A673 (cell line): ENCODE data around the gene TAS2R38. TPM values are rescaled to one million over a fixed set of nuclear protein-coding genes. Genes with fewer than 3 reads are reported as not detected.
"Not testable (repeated sequence)": the region's sequence is repeated elsewhere in the genome, so short reads cannot be mapped to it uniquely, and the experiment has no call there.

Source experiments
- BruUV-seq: library from RNA; stranded (reverse); fragments of 400-500 nt; replicated peaks from 2 replicates; lab custom pipeline; 2021; lab: Mats Ljungman, UMichigan
- CTCF ChIA-PET: fragments of 300-600 bp; sonication (Branson Sonifier 250); formaldehyde crosslinking; loops from one replicate; lab custom pipeline; 2022; ENCODE audit warnings: antibody characterized with exemption; lab: Charles Lee
- POLR2A ChIA-PET: fragments of 300-600 bp; sonication (Branson Sonifier 250); formaldehyde crosslinking; loops from one replicate; lab custom pipeline; 2022; ENCODE audit warnings: antibody characterized with exemption; ENCODE audit not compliant: low non-redundant PET; lab: Charles Lee
- DNase-seq: peaks from one replicate; pipeline ENCODE4 v3.0.0-alpha.2; 2015; ENCODE audit warnings: low spot score
- H3K27ac ChIP-seq: fragments of 200-600 bp; sonication (generic); 2 replicates; pipeline ENCODE4 v1.5.1; 2016; ENCODE audit warnings: mixed run types, low read depth, mild to moderate bottlenecking, mixed read lengths, antibody characterized with exemption, low read length; ENCODE audit not compliant: poor library complexity, severe bottlenecking
- H3K27me3 ChIP-seq: fragments of 200-600 bp; sonication (generic); replicated peaks from 2 replicates; pipeline ENCODE4 v1.6.1; 2017; ENCODE audit warnings: mixed run types, low read depth, mild to moderate bottlenecking, mixed read lengths, antibody characterized with exemption, low read length; ENCODE audit not compliant: insufficient read depth, poor library complexity
- H3K36me3 ChIP-seq: fragments of 200-600 bp; sonication (generic); 2 replicates; pipeline ENCODE4 v1.6.1; 2016; ENCODE audit warnings: mixed run types, mild to moderate bottlenecking, mixed read lengths, antibody characterized with exemption, low read length; ENCODE audit not compliant: insufficient read depth, poor library complexity, severe bottlenecking
- H3K4me1 ChIP-seq: fragments of 200-600 bp; sonication (generic); 2 replicates; pipeline ENCODE4 v1.6.1; 2017; ENCODE audit warnings: mixed run types, mild to moderate bottlenecking, mixed read lengths, antibody characterized with exemption, low read length; ENCODE audit not compliant: insufficient read depth, poor library complexity, severe bottlenecking
- H3K4me3 ChIP-seq: fragments of 200-600 bp; sonication (generic); 2 replicates; pipeline ENCODE4 v1.5.1; 2016; ENCODE audit warnings: low read depth, mixed run types, mild to moderate bottlenecking, mixed read lengths, low read length; ENCODE audit not compliant: poor library complexity, severe bottlenecking
- H3K9me3 ChIP-seq: fragments of 200-600 bp; sonication (generic); 2 replicates; pipeline ENCODE4 v1.6.1; 2016; ENCODE audit warnings: mixed run types, low read depth, mild to moderate bottlenecking, mixed read lengths, antibody characterized with exemption, low read length; ENCODE audit not compliant: poor library complexity, severe bottlenecking
- EZH2 ChIP-seq: fragments of 200-600 bp; sonication (generic); IDR thresholded peaks from 2 replicates; pipeline ENCODE4 v1.6.1; 2017; ENCODE audit warnings: borderline replicate concordance, low read depth, mild to moderate bottlenecking, mixed read lengths, antibody characterized with exemption, low read length; ENCODE audit not compliant: poor library complexity, severe bottlenecking
- intact Hi-C: fragments of 100-400 bp; cut with micrococcal nuclease; formaldehyde crosslinking; loops from one replicate; pipeline ENCODE4 v1.10.0; 2022; ENCODE audit not compliant: unreplicated experiment
- total RNA-seq: library from RNA; stranded (reverse); gene quantifications from 2 replicates; pipeline ENCODE4 v1.2.3, GENCODE V29; 2021
- TF ChIP-seq, protein P1 (sequence below): fragments of 300-800, 200-600 bp; sonication (generic); conservative IDR thresholded peaks from 2 replicates; pipeline ENCODE4 v1.5.1; 2017; ENCODE audit warnings: low read depth, mild to moderate bottlenecking, antibody characterized with exemption, low read length, moderate library complexity, mixed read lengths

The TAS2R38 gene
- total RNA-seq, 1 experiment from 2014 or later: not detected

DNA sequence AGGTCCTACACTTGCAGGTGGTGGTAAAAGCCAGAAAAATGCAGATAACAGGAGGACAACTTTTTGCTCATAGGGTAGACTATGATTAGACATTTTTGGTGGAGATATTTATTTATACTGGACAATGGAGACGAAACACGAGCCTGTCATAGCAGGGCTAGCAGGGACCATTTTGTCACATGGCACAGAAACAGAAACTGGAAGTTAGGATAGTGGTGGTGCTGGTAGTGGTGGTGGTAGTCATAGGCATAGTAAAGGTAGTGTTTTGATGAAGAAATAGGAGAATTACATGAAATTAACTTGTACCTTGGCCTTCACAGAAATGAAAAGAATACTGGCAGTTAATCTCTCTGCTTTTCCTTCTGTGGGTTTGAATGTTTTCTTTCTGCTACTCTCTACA, 13.3 kb upstream of the TAS2R38 start:
- POLR2A ChIA-PET: no interaction called here
- DNase-seq: no peak
- no peaks in the 10 kb centered on the region for H3K36me3 ChIP-seq
- no peak overlapping the region for H3K4me3 ChIP-seq
- intact Hi-C loops: no loop called here
- H3K4me1 ChIP-seq: no peaks in the 10 kb centered on the region
- no peak overlapping the region for H3K27ac ChIP-seq
- BruUV-seq: no TSS peak
- CTCF ChIA-PET: no interaction called here
- no peaks in the 10 kb centered on the region for H3K27me3 ChIP-seq
- TF ChIP-seq EZH2: no peak
- TF ChIP-seq, protein P1, sequence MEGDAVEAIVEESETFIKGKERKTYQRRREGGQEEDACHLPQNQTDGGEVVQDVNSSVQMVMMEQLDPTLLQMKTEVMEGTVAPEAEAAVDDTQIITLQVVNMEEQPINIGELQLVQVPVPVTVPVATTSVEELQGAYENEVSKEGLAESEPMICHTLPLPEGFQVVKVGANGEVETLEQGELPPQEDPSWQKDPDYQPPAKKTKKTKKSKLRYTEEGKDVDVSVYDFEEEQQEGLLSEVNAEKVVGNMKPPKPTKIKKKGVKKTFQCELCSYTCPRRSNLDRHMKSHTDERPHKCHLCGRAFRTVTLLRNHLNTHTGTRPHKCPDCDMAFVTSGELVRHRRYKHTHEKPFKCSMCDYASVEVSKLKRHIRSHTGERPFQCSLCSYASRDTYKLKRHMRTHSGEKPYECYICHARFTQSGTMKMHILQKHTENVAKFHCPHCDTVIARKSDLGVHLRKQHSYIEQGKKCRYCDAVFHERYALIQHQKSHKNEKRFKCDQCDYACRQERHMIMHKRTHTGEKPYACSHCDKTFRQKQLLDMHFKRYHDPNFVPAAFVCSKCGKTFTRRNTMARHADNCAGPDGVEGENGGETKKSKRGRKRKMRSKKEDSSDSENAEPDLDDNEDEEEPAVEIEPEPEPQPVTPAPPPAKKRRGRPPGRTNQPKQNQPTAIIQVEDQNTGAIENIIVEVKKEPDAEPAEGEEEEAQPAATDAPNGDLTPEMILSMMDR: no peak
- no peaks in the 10 kb centered on the region for H3K9me3 ChIP-seq

DNA sequence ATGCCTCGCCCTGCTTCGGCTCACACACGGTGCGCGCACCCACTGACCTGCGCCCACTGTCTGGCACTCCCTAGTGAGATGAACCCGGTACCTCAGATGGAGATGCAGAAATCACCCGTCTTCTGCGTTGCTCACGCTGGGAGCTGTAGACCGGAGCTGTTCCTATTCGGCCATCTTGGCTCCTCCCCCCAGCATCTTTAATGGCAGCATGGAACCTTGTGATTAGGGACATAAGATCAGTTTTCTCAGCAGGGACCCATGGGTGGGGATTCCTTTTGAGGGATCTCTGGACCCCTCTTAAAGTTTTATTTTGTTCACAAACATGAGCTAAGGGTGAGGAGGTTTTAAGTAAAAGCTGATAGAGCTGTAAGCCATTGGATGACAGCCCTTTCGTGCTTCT, 12.4 kb upstream of the TAS2R38 start:
- H3K4me1 ChIP-seq, BruUV-seq, intact Hi-C loops, POLR2A ChIA-PET, H3K4me3 ChIP-seq, H3K36me3 ChIP-seq, H3K27me3 ChIP-seq, H3K9me3 ChIP-seq, CTCF ChIA-PET, DNase-seq, H3K27ac ChIP-seq: not testable (repeated sequence)

DNA sequence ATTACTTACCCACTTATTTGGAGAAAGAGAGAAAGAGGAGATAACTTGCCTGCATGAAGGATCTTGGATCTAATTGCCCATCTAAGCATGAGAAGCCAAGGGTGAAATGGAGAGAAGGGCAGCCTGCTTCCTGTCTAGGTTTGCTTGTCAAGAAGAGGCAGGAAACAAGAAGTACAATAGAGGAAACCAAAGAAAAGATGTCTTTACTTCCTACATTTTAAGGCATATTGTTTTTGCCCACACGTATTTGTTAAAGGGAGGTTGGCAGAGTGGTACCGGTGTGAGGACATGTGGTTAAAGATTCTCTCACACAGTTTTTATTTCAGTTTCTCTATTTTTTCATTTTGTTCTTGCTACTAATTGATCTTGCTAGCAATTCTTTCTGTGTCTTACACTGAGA, 6.0 kb upstream of the TAS2R38 start:
- POLR2A ChIA-PET: no interaction called here
- CTCF ChIA-PET: no interaction called here
- intact Hi-C loops: loop anchor here (10.0 kb wide), 1 partner anchor 325 kb away; no protein-coding TSS in a partner anchor

DNA sequence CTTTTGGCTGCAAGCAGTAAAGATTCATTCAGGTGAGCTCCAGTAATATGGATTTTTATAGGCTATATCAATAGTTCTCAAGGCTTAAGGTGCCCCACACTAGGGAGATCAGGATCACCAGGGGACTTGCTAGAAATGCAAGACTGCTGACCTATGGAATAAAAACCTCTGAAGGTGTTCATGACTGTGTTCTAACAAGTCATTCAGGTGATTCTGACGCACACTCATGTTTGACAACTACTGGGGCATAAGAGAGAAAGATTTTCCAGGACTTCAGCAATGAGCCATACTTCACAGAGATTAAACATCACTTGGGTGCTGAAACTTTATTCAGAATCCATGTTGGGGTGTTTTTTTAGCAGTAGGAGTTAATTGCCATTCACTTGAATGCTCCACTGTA, 4.8 kb upstream of the TAS2R38 start:
- H3K9me3 ChIP-seq: no peaks in the 10 kb centered on the region
- POLR2A ChIA-PET: no interaction called here
- H3K36me3 ChIP-seq: no peaks in the 10 kb centered on the region
- no peak for TF ChIP-seq EZH2
- TF ChIP-seq, protein P1: no peak
- H3K27ac ChIP-seq: no peak overlapping the region
- H3K27me3 ChIP-seq: no peaks in the 10 kb centered on the region
- no peaks in the 10 kb centered on the region for H3K4me1 ChIP-seq
- intact Hi-C loops: loop anchor here (10.0 kb wide), 1 partner anchor 326 kb away; no protein-coding TSS in a partner anchor
- no peak for DNase-seq
- no peak overlapping the region for H3K4me3 ChIP-seq
- BruUV-seq: no TSS peak
- CTCF ChIA-PET: no interaction called here

More for the DNA sequence above, 6.0 kb upstream of the TAS2R38 start:
- Histone ChIP-seq H3K27ac (no peak overlapping the region), H3K36me3 (no peaks in the 10 kb centered on the region), H3K4me1 (no peaks in the 10 kb centered on the region), H3K4me3 (no peak overlapping the region), H3K27me3 (no peaks in the 10 kb centered on the region), H3K9me3 (no peaks in the 10 kb centered on the region)
- no TSS peak for BruUV-seq
- TF ChIP-seq, protein P1: no peak
- TF ChIP-seq EZH2: no peak
- DNase-seq: no peak
